Activated T-cell treated with anti-CD3 and anti-CD28 coated beads for 24 hours (primary cell): Measurements from ENCODE around the gene NAPB.

Experiments used
- DNase-seq: peaks from one replicate; pipeline ENCODE4 v3.0.0-alpha.2; 2020; ENCODE audit warnings: low read depth

The NAPB gene

GRCh38 chr20:23437126-23437899, 16.0 kb upstream of the NAPB start:
- no peak for DNase-seq

DNA sequence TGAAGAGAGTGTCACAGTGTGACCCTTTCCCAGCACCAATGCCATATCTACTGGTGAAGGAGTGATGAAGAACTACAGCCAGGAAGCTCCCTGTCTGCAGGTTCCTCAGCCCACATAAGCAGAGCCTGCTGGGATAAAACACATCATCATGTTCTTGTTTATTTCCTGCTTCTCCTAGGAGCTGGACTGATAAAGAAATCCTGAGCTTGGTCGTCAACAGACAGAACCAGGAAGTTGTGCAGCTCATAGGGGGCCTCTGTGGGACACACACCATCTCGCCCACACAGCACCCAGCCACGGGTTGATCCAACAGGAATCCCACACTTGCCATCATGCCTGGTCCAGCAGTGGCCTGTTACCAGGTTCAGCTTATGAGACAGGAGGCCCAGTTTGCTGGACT, 15.4 kb upstream of the NAPB start:
- no peak for DNase-seq

- no peak for DNase-seq
These were observed 14.6 kb upstream of the NAPB start for GRCh38 chr20:23435626-23436539.

- DNase-seq = no peak
These were observed 13.4 kb upstream of the NAPB start for GRCh38 chr20:23434521-23435313.

DNA sequence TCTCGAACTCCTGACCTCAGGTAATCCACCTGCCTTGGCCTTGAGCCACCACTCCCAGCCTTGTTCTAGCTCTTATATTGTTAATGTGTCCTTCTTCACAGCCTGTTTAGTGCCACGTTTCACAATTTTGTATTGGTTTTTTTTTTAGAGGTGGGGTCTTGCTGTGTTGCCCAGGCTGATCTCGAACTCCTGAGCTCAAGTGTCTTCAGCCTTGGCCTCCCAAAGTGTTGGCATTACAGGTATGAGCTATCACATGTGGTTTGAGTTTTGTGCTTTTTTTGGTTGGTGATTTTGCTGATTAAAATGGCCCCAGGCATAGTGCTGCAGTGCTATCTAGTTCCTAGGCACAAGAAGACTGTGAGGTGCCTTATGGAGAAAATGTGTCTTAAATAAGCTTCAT, 12.3 kb upstream of the NAPB start:
- DNase-seq = no peak

- no peak for DNase-seq
These were observed 3.8 kb upstream of the NAPB start for GRCh38 chr20:23425129-23425528.

GRCh38 chr20:23419995-23420901, 1.0 kb downstream of the NAPB start:
- DNase-seq = peak; percentile 34

- no peak for DNase-seq
These were observed 1.7 kb downstream of the NAPB start for GRCh38 chr20:23419657-23419994.

- no peak for DNase-seq
These were observed 3.4 kb downstream of the NAPB start for GRCh38 chr20:23417861-23418260.

DNA sequence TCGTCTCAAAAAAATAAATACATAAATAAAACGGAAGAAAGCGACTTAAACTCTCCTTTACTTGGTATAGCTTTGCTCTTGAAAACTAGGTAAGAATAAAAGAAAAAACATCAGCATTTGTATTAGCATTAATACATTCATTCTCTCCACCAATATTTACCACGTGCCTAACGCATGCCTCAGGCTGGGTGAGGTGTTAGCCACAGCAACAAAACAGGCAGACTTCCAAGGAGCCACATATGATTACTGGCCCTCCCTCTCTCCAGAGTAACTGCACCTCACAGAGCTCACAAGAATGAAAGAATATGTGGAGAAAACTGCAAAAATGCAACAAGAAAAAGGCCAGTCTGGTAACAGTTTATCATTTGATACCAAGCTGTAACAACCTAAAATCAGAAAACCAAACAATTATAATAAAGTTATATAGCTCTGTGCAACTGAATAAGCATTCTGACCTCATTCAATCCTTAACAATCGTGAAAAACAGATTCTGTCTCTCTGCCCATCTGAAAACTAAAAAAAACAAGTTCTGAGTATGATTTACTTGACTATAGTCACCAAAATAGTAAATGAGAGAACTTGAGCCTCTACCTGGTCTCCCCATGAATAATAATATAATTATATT, 5.2 kb downstream of the NAPB start:
- no peak for DNase-seq

DNA sequence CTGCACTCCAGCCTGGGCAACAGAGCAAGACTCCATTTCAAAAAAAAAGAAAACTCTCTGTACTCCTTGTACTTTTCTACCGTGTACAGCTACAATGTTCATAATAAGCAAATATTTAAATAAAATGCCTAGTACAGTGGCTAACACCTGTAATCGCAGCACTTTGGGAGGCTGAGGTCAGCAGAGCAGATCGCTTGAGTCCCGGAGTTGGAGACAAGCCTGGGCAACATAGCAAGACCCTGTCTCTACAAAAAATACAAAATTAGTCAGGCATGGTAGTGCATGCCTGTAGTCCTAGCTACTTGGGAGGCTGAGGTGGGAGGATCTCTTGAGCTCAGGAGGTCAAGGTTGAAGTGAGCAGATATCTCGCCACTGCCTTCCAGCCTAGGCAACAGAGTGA, 5.7 kb downstream of the NAPB start:
- DNase-seq = no peak

DNA sequence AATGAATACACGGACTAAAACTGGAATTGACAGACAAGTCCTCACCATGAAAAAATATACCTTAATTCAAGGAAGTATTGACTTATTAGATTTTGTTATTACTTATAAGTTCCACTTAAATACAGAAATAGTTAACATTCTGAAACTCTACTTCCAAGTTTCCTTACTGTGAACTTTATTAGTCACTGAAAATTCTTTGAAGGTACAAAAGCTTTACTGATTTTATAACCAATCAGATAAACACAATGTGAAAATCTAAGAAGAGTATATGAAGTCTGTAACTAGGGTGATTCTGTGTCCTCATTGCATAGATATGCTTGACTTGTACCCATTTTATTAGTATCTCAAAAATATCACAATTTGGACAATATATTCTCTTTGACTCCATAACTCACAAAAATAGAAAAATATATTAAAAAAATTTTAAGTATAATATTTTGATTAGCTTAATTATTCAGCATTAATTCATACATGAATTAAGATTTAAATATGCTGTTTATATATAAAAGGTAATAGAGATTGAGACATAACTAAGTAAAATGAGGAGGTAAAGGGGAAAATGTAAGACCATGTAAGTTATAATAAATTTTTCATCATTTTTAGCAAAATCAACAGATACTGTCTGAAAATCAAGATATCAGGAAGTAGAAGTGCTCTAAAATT, 6.6 kb downstream of the NAPB start:
- no peak for DNase-seq

DNA sequence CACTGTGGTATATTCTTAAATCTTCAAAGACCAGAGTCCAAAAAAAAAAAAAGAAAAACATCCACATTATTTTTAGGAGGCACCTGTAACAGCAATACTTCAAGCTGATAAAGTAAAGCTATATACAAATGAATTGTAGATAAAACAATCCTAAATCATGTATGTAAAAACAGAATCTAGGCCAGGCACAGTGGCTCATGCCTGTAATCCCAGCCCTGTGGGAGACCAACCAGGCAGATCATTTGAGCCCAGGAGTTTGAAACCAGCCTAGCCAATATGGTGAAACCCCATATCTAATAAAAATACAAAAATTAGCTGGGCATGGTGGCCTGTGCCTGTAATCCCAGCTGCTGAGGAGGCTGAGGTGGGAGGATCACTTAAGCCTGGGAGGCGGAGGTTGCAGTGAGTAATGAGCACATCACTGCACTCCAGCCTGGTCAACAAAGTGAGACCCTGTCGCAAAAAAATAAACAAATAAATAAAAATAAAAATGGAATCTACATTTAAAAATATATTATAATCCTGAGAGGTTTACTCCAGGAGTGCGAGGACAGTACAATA, 7.3 kb downstream of the NAPB start:
- DNase-seq = no peak

DNA sequence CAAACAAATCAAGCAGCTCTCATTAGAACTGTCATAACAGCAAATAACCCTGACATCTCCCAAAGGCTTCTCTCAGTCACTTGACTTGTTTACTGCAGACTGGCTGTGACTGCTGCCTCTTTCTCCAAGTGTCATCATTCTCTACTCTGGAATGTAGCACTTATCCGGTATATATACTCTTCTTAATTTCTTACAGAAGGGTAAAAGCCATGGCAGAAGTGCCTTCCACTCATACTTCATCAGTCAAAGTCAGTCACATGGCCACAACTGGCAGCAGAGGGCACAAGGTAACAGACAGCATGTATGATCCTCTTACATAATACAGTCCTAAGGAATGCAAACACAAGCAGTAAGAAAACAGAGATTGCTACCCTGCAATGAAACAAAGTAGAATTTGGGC, 9.3 kb downstream of the NAPB start:
- DNase-seq = no peak

DNA sequence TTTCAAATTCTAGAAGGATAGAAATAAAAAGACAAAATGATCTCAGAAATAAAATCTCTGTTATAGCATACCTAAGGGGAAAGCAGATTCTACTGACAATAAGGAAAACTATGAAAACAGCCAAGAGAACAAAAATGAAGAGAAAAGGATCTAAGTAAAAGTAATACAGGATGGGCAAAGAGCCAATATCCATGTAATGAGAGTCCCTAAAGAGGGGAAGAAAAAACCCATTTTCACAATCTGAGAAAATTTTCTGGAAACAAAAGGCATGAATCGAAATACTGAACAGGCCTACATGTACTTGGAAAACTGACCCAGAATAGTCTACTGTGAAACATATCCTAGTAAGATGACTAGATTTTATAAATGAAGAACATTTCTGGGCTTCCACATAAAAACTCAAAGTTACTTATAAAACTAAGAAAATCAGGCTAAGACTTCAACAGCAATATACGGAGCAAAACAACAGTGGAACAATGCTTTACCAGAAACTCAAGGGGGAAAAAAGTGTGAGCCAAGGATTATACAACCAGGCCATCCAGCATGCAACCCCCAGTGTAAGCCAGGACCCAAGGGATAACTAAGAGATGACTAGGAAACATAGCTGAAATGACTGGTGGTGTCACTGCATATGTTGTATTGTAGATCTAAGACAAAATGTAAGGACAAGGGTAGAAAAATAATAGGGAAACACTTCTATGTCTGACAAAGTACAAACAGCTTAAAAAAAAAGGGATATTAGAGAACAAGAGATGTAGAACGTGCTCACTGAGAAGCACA, 10.2 kb downstream of the NAPB start:
- DNase-seq = no peak

GRCh38 chr20:23409800-23410199, 11.5 kb downstream of the NAPB start:
- no peak for DNase-seq

DNA sequence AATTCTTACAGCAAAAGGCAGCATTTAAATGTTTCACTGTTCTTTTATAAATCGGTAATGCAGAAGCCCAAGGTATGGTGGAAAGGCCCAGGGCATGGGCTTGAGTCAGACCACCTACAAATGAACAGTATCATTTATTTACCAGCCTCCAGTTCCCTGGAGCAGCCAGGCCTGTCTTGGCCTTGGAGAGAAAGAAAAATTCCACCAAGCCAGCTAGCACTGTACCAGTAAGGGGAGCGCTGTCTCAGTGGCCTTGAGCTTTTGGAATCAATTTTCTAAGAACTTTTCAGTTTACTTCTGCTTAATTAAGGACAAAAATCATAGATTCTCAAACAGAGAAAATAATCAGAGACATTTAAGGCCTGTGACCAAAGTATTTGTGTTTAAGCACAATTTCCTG, 12.3 kb downstream of the NAPB start:
- no peak for DNase-seq

- DNase-seq = no peak
These were observed 13.4 kb downstream of the NAPB start for GRCh38 chr20:23407781-23408464.

- no peak for DNase-seq
These were observed 14.4 kb downstream of the NAPB start for GRCh38 chr20:23406880-23407279.
